SK-MEL-5 (cell line): ENCODE data around the gene TBR1. TPM values are rescaled to one million over a fixed set of nuclear protein-coding genes. Genes with fewer than 3 reads are reported as not detected.

ENCODE experiments used
- small RNA-seq, 2 experiments: library from RNA; depleted of rRNA; stranded (forward); fragments of <200 nt; gene quantifications; one replicate each; pipeline ENCODE3, GENCODE V24; 2014
- total RNA-seq: library from RNA; depleted of rRNA; stranded (reverse); fragments of >200 nt; shearing (Covaris generic); gene quantifications from 2 replicates; pipeline ENCODE4 v1.2.3, GENCODE V29; 2014; rRNA removed

Gene TBR1
- total RNA-seq, 1 experiment from 2014 or later: not detected

Small RNAs within 50 kb of the gene (small RNA-seq; reads per million reads assigned to genes)
- 0 reads per million in 2 experiments for gene RNA5SP108

Other genes with a start within 250 kb of the TBR1 start
- gene PSMD14, start 107.9 kb upstream of the TBR1 start, total RNA-seq: 109 and 114 TPM in 2 replicates
- gene SLC4A10, start 208.1 kb downstream of the TBR1 start, total RNA-seq: 0.08 TPM in 2 replicates